C1 segment of cervical spinal cord (tissue), 14 donors: ENCODE results near the gene RPS6KC1.
"Not testable (repeated sequence)": the region's sequence is repeated elsewhere in the genome, so short reads cannot be mapped to it uniquely, and the experiment has no call there.

Source experiments
- DNase-seq, 14 donors: peaks; one replicate each; lab custom pipeline; 2025; lab: John Stamatoyannopoulos, UW

The RPS6KC1 gene

GRCh38 chr1:213106298-213106697 lies 55.3 kb downstream of the RPS6KC1 start:
- no peak for DNase-seq

GRCh38 chr1:213107613-213108012 lies 56.6 kb downstream of the RPS6KC1 start:
- no peak for DNase-seq

DNA sequence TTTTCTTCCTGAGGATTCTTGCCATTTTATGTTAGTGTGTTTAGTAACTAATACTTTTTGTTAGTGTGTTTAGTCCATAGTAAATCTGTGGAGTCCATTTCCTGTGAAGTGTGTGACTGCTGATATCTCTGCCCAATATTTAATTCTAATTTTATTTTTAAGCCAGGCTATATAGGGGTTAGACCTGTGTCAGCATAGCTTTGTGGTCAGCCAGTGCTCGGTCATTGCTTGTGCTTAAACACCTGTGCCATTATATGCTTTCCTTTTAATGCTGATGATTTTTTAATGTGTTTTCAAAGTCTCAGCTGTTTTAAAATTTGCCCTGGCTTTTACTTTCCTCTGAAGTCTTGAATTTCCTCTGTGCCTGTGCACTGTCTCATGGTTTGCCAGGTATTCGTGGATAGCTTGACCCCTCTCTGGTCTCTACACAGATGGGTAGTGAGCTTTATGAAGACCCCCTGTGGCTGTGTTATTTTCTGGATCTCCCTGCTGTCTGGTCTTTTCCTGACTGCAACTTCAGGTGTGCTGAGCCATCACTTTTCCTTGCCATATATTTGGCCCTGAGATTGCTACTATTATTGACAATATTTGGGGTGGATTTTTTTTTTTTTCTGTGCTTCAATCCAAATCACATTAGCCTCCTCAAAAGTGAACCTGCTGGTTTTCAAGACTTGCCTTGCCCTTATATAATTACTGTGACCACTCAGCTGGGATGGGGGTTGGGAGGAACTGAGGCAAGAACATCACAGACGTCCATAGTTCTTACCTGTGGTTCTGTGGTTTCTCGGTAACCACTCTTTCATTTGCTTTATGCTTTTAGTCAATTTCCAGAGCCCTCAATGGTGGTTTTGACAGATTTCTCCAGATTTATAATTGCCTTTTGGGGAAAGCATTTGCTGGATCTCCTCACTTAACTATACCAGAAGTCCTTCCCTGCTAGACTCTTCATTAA lies 59.6 kb downstream of the RPS6KC1 start:
- no peak for DNase-seq

DNA sequence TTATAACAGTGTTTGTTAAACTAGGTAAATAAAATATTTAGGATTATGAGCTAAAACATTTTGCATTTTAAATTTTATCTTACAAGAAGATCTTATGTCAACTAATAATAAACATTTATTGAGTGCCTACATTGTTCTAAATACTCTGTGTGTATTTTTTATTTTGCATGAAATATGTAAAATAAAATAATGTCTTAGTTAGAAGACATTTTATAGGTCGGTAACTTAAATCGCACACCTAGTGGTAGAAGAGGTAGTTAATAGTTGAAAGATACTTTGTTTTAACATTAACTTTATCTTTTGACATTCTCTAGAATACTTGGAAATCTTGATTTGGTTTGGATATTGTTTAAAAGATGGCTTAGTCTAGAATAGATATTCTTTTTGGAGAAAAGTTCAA lies 60.5 kb downstream of the RPS6KC1 start:
- no peak for DNase-seq

- not testable (repeated sequence) for DNase-seq
These were observed 61.7 kb downstream of the RPS6KC1 start for GRCh38 chr1:213112723-213113122.

GRCh38 chr1:213117699-213118180 lies 66.7 kb downstream of the RPS6KC1 start:
- not testable (repeated sequence) for DNase-seq

DNA sequence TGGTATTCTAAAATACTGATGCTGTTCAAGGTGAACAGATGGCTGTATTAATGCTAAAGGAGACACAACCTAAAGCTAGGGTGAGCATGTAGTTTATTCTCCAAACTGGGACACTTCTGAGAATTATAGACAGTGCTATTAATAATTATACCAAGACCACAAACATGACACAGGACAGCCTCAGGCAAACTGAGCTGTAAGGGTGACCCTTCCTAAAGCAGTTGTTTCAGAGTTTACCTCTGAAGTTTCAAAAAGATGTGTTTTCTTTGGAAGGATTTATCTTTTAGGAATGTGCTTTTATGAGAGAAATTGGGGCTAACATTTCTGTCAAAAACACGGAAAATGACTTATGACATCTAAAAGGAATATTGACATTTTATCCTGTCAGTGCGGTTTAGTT lies 68.8 kb downstream of the RPS6KC1 start:
- DNase-seq: no peak

DNA sequence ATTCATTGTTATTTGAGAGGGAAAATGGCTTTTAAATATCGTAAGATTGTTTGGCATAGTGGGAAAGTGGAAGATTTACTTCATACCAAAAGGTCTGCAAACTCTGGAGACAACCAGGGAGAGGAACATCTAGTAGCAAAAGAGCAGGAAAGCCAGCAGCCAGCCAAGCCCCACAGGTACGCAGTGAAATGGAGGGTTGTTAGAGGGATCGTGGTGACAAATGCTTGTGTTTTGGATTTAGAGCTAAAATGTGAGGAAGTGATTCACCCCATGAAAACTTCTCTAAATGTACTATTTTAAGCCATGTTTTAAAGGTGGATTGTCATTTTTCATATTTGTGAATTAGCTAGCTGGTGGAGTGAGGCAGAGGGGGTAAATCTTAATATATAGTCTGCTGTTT lies 69.3 kb downstream of the RPS6KC1 start:
- DNase-seq: no peak

- DNase-seq: no peak
These were observed 69.9 kb downstream of the RPS6KC1 start for GRCh38 chr1:213120961-213121360.

DNA sequence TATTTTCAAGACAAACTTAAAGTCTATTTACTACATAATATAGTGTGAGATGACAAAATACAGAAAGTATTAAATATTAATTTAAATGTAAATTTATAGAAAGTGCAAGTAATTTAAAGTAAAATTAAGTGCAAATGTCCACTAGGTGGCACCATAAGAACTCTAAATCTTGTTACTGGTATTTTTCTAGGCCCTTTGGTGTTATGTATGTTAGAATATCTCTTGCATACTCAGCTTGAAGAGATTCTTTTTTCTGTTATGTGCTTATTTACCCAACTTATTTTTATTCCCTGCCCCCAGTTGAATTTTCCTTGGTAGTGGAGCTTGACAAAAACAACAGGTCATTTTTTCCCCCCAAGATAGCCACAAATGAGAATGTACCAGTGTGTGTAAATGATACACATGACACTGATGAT lies 71.5 kb downstream of the RPS6KC1 start:
- peak in 1 of 14 donors; percentile 13 for DNase-seq

- DNase-seq: no peak
These were observed 72.0 kb downstream of the RPS6KC1 start for GRCh38 chr1:213123087-213123486.

GRCh38 chr1:213123536-213123935 lies 72.5 kb downstream of the RPS6KC1 start:
- DNase-seq: no peak

DNA sequence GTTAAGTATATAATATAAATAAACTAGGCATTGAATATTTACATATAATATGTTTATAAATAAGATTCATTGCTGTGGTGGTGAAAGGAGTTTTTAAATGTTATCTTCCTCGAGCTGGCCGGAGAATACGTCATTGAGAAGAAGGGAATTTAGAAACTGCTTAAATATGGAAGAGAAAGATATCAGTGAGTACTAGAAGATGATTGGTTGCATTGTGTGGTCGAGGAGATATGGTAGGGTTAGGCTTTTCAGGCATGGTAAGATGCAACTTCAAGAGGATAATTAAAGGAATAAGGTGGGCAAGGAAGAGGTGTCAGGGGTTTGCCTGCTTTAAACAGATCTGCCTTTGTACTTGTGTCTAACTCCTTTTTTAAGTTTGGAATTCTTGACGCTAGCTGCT lies 73.5 kb downstream of the RPS6KC1 start:
- no peak for DNase-seq

DNA sequence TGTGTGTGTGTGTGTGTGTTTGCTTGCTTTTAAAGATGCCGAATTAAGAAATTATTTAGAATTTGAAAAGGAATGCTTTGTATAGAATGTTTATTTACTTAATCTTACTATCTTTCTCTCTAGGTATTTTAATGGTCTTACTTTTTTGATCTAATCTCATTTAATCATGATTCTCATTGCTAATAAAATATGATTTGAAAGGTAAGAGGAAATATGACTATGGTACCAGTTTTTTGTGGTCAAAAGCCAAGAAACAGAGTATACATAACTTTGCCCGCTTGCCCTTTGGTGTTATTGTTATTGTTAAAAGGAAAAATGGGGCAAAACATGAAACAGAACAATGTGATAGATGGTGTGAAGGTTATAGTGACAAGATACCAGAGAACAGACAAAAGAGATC lies 74.6 kb downstream of the RPS6KC1 start:
- no peak for DNase-seq

DNA sequence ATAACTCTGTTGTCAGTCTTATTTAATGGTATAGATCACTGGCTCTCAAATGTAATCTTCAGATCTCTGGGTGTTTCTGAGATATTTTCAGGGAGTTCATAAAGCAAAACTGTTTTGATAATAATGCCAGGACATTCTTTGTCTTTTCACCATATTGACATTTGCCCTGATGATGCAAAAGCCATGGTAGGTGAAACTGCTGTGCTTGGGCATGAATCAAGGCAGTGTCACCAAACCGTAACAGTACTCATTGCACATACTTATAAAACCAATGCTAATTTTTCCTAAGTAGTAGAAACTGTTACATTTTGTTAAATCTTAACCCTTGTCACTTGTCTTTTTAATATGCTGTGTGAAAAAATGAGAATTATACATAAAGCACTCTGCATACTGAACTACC lies 76.0 kb downstream of the RPS6KC1 start:
- DNase-seq: no peak

GRCh38 chr1:213131851-213132655 lies 81.0 kb downstream of the RPS6KC1 start:
- peak in 1 of 14 donors; percentile 7 for DNase-seq

DNA sequence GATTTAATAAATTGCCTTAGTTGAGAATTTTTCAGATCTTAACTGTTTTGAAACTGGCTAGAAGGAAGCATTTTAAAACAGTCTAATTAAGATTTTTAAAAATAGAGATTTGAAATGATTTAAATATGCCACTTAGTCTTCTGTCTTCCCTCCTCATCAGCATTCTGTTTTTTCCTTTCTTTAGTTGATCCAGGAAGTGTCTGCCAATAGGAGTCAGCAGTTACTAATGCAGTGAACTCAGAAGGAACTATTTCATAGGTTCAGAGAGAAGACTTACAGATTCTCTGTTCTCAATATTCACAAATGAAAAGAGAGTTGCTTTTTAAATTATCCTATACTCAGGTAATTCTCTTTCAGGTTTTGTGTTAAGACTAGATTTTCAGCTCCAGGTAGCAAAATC lies 84.5 kb downstream of the RPS6KC1 start:
- no peak for DNase-seq

DNA sequence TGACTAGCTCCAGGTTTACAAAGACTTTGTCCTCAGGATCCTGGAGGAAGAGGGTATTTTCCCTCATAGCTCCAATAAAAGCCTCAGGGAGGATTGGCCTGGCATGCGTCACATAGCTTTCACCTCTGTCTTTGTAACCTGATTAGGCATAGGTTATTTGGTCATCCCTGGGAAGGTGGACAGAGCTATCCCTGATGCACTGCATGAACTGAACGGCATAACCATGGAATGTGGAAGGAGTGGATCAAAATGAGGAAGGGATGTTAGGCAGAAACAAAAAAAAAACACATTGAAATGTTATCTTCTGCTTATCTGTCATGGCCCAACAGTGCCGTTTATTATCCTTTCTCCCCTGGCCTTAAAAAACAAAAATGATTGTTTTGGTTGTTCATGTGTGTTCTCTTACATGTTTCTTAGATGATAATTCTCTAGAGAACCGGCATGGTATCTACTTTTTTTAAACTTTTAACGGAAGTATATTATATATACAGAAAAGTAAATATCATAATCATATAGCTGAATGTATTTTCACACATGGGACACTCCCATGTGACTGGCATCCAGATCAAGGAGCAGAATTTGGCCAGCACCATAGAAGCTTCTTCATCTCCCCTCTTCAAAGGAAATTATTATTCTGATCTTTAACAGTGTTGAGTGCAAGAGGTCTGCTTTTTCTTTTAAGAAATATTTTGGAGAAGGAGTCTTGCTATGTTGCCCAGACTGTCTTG lies 85.3 kb downstream of the RPS6KC1 start:
- DNase-seq: no peak

DNA sequence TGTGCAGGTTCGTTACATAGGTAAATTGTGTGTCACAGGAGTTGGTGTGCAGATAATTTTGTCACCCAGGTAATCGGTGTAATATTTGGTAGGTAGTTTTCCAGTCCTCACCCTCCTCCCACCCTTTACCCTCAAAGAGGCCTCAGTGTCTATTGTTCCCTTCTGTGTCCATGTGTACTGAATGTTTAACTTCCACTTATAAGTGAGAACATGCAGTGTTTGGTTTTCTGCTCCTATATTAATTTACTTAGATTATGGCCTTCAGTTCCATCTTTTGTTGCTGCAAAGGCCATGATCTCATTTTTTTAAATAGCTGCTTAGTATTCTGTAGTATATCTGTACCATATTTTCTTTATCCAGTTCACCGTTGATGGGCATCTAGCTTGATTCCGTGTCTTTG lies 87.3 kb downstream of the RPS6KC1 start:
- DNase-seq: no peak

DNA sequence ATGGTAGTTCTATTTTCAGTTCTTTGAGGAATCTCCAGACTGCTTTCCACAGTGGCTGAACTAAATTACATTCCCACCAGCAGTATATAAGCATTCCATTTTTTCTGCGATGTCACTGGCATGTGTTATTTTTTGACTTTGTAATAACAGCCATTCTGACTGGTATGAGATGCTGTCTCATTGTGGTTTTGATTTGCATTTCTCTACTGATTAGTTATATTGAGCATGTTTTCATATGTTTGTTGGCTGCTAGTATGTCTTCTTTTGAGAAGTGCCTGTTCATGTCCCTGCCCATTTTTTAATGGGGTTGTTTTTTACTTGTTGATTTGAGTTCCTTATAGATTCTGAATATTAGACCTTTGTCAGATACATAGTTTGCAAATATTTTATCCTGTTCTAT lies 87.9 kb downstream of the RPS6KC1 start:
- no peak for DNase-seq

DNA sequence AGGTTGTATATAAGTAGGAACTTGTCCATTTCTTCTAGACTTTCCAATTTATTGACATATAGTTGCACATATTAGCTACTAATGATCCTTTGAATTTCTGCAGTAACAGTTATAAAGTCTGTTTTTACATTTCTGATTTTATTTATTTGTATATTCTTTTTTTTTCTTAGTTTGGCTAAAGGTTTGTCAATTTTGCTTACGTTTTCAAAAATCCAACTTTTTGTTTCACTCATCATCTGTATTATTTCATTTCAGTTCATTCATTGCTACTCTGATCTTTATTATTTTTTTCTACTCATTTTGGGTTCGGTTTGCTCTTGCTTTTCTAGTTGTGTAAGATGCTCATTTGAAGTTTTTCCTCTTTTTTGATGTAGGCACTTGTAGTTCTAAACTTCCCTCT lies 97.9 kb downstream of the RPS6KC1 start:
- no peak for DNase-seq

DNA sequence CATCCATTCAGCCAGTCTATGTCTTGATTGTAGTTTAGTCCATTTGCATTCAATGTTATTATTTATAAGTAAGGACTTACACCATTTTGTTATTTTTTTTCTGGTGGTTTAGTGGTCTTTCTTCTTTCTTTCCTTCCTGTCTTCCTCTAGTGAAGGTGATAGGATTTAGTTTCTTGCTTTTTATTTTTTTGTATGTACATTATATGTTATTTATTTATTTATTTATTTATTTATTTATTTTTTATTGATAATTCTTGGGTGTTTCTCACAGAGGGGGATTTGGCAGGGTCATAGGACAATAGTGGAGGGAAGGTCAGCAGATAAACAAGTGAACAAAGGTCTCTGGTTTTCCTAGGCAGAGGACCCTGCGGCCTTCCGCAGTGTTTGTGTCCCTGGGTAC lies 99.0 kb downstream of the RPS6KC1 start:
- DNase-seq: not testable (repeated sequence)
